NCI-H446 (cell line): Measurements from ENCODE around the gene CHRNA7.

Experiments
- DNase-seq, 2 experiments: peaks; one replicate each; lab custom pipeline; 2025; lab: John Stamatoyannopoulos, UW

Gene CHRNA7

GRCh38 chr15:32089851-32090359, 59.6 kb downstream of the CHRNA7 start:
- DNase-seq: no peak

GRCh38 chr15:32091505-32092380, 61.4 kb downstream of the CHRNA7 start:
- no peak for DNase-seq

GRCh38 chr15:32096213-32096612, 65.9 kb downstream of the CHRNA7 start:
- DNase-seq: no peak

GRCh38 chr15:32096916-32097617, 66.8 kb downstream of the CHRNA7 start:
- no peak for DNase-seq

- no peak for DNase-seq
These were observed 67.7 kb downstream of the CHRNA7 start for GRCh38 chr15:32098033-32098432.

GRCh38 chr15:32099097-32099785, 68.9 kb downstream of the CHRNA7 start:
- no peak for DNase-seq

- no peak for DNase-seq
These were observed 69.8 kb downstream of the CHRNA7 start for GRCh38 chr15:32099956-32100684.

- DNase-seq: no peak
These were observed 74.0 kb downstream of the CHRNA7 start for GRCh38 chr15:32104061-32104995.

- no peak for DNase-seq
These were observed 75.2 kb downstream of the CHRNA7 start for GRCh38 chr15:32105258-32106241.

- no peak for DNase-seq
These were observed 76.4 kb downstream of the CHRNA7 start for GRCh38 chr15:32106401-32107381.

- no peak for DNase-seq
These were observed 77.3 kb downstream of the CHRNA7 start for GRCh38 chr15:32107477-32108080.

GRCh38 chr15:32108661-32109060, 78.3 kb downstream of the CHRNA7 start:
- DNase-seq: no peak

GRCh38 chr15:32112101-32112500, 81.8 kb downstream of the CHRNA7 start:
- no peak for DNase-seq

GRCh38 chr15:32113224-32113623, 82.9 kb downstream of the CHRNA7 start:
- no peak for DNase-seq

GRCh38 chr15:32117122-32117521, 86.8 kb downstream of the CHRNA7 start:
- DNase-seq: no peak

- DNase-seq: no peak
These were observed 89.0 kb downstream of the CHRNA7 start for GRCh38 chr15:32119286-32119685.

GRCh38 chr15:32119694-32120330, 89.5 kb downstream of the CHRNA7 start:
- no peak for DNase-seq
